ENCODE data around the gene CLDN2.

DNA sequence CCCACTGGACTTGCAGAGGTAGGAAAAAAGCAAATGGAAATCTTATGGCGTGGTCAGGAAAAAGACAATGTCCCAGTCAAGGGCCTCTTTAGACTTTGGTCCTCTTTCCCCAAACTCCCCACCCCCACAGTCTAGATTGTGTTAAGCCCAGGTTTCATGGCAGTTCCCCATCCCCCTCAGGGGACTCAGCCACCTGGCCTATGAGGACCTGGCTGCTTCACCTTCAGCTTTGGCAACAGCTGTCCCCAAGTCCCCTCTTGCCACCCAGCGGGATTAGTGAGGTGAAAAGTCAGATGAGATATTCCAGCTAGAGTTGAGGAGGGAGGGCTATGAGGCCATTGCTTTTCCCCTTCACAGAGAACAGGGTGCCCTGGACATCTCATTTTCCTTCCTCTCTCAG, 17.5 kb upstream of the CLDN2 start:
- TF ChIP-seq CTCF (IDR thresholded peaks at IDR 0.05; ENCODE audit: low read length) (no peak), EZH2 (IDR thresholded peaks at IDR 0.05; ENCODE audit: borderline replicate concordance, low read length) (no peak)
